ENCODE data around the gene PCNX2.

- TF ChIP-seq CTCF (IDR thresholded peaks at IDR 0.05) = no peak
- no peak for TF ChIP-seq POLR2A (IDR thresholded peaks at IDR 0.05)
Observed at GRCh38 chr1:232979558-232979957, 316.0 kb downstream of the PCNX2 start.

Data from body of pancreas (tissue), 4 donors.